IMR-90 (cell line): ENCODE data around the gene ELL3. TPM values are rescaled to one million over a fixed set of nuclear protein-coding genes. Genes with fewer than 3 reads are reported as not detected.
"Not testable (repeated sequence)": the region's sequence is repeated elsewhere in the genome, so short reads cannot be mapped to it uniquely, and the experiment has no call there.

ENCODE experiments used
- ATAC-seq: fragments of 200-7000 bp; cut with Tn5 transposase; 2 replicates; pipeline ENCODE4 v1.9.1; 2020; ENCODE audit warnings: low read depth, mild to moderate bottlenecking, moderate library complexity
- BruUV-seq: library from RNA; stranded (reverse); fragments of 400-500 nt; replicated peaks from 2 replicates; lab custom pipeline; 2021; lab: Mats Ljungman, UMichigan
- CTCF ChIA-PET: fragments of 300-600 bp; formaldehyde crosslinking; extraction: SDS; loops from one replicate; lab custom pipeline; 2021; ENCODE audit warnings: antibody characterized with exemption; lab: Yijun Ruan, JAX
- POLR2A ChIA-PET: fragments of 300-600 bp; sonication (Branson Sonifier 250); formaldehyde crosslinking; loops from one replicate; lab custom pipeline; 2022; ENCODE audit warnings: antibody characterized with exemption; ENCODE audit not compliant: unreplicated experiment; lab: Charles Lee
- DNase-seq: peaks from one replicate; pipeline ENCODE4 v3.0.0; 2013
- H2AFZ ChIP-seq: replicated peaks from 2 replicates; pipeline ENCODE3; 2013; ENCODE audit warnings: low read length, mild to moderate bottlenecking; ENCODE audit not compliant: poor library complexity
- H2AK5ac ChIP-seq: 2 replicates; pipeline ENCODE4 v1.6.1; 2013; ENCODE audit warnings: low read depth, low read length, inconsistent platforms
- H2AK9ac ChIP-seq: replicated peaks from 2 replicates; pipeline ENCODE3; 2013; ENCODE audit warnings: mild to moderate bottlenecking, low read depth, low read length, moderate library complexity; ENCODE audit not compliant: poor library complexity
- H2BK120ac ChIP-seq: 2 replicates; pipeline ENCODE4 v1.6.1; 2013; ENCODE audit warnings: low read depth, low read length, inconsistent platforms
- H2BK15ac ChIP-seq: 3 replicates; pipeline ENCODE4 v1.6.1; 2013; ENCODE audit warnings: low read depth, low read length, inconsistent platforms
- H2BK20ac ChIP-seq: 2 replicates; pipeline ENCODE4 v1.6.1; 2013; ENCODE audit warnings: low read depth, mild to moderate bottlenecking, inconsistent platforms, low read length, moderate library complexity
- H2BK5ac ChIP-seq: 2 replicates; pipeline ENCODE4 v1.6.1; 2013; ENCODE audit warnings: mild to moderate bottlenecking, low read depth, low read length, inconsistent platforms; ENCODE audit not compliant: poor library complexity, severe bottlenecking
- H3K14ac ChIP-seq: replicated peaks from 2 replicates; pipeline ENCODE4 v1.6.1; 2013; ENCODE audit warnings: low read depth, low read length, inconsistent platforms
- H3K18ac ChIP-seq: 2 replicates; pipeline ENCODE4 v1.6.1; 2013; ENCODE audit warnings: low read depth, low read length, control low read depth
- H3K23ac ChIP-seq: 2 replicates; pipeline ENCODE4 v1.6.1; 2013; ENCODE audit warnings: low read depth, low read length, inconsistent platforms
- H3K27ac ChIP-seq: 2 replicates; pipeline ENCODE4 v1.5.1; 2013; ENCODE audit warnings: mild to moderate bottlenecking, control low read depth, low read length; ENCODE audit not compliant: insufficient read depth
- H3K27me3 ChIP-seq: 2 replicates; pipeline ENCODE4 v1.6.1; 2013; ENCODE audit warnings: low read length; ENCODE audit not compliant: control insufficient read depth, insufficient read depth
- H3K36me3 ChIP-seq: 2 replicates; pipeline ENCODE4 v1.6.1; 2013; ENCODE audit warnings: low read length, mixed read lengths; ENCODE audit not compliant: control insufficient read depth, insufficient read depth
- H3K4ac ChIP-seq: 2 replicates; pipeline ENCODE4 v1.6.1; 2013; ENCODE audit warnings: low read depth, low read length, inconsistent platforms
- H3K4me1 ChIP-seq: 2 replicates; pipeline ENCODE4 v1.6.1; 2013; ENCODE audit warnings: low read length, mixed read lengths; ENCODE audit not compliant: control insufficient read depth, insufficient read depth
- H3K4me2 ChIP-seq: 2 replicates; pipeline ENCODE4 v1.6.1; 2013; ENCODE audit warnings: low read depth, mild to moderate bottlenecking, control low read depth, low read length, moderate library complexity
- H3K4me3 ChIP-seq: 2 replicates; pipeline ENCODE4 v1.5.1; 2013; ENCODE audit warnings: low read depth, mild to moderate bottlenecking, control low read depth, low read length, moderate library complexity; ENCODE audit not compliant: insufficient read depth
- H3K56ac ChIP-seq: 2 replicates; pipeline ENCODE4 v1.6.1; 2013; ENCODE audit warnings: low read length, inconsistent platforms; ENCODE audit not compliant: insufficient read depth; ENCODE audit errors: extremely low read depth
- H3K79me1 ChIP-seq, 2 experiments: 2 replicates each; pipeline ENCODE4 v1.6.1; 2013; ENCODE audit warnings: low read length in 2 of 2, inconsistent platforms in 1 of 2, low read depth in 1 of 2
- H3K9ac ChIP-seq: 2 replicates; pipeline ENCODE4 v1.6.1; 2013; ENCODE audit warnings: low read depth, low read length, control low read depth
- H3K9me1 ChIP-seq: 2 replicates; pipeline ENCODE4 v1.6.1; 2013; ENCODE audit warnings: low read length, inconsistent platforms; ENCODE audit not compliant: insufficient read depth
- H3K9me3 ChIP-seq: 2 replicates; pipeline ENCODE4 v1.6.1; 2013; ENCODE audit warnings: low read length; ENCODE audit not compliant: control insufficient read depth, insufficient read depth
- H4K20me1 ChIP-seq: 2 replicates; pipeline ENCODE4 v1.6.1; 2013; ENCODE audit warnings: low read length, inconsistent platforms; ENCODE audit not compliant: insufficient read depth
- H4K5ac ChIP-seq: 2 replicates; pipeline ENCODE4 v1.6.1; 2013; ENCODE audit warnings: mild to moderate bottlenecking, low read depth, low read length, control low read depth
- H4K8ac ChIP-seq, 2 experiments: 2 replicates each; pipeline ENCODE4 v1.6.1; 2013; ENCODE audit warnings: low read depth in 2 of 2, low read length in 2 of 2, control low read depth in 1 of 2, inconsistent platforms in 1 of 2
- H4K91ac ChIP-seq: 2 replicates; pipeline ENCODE4 v1.6.1; 2013; ENCODE audit warnings: low read depth, low read length, inconsistent platforms; ENCODE audit not compliant: insufficient read depth
- WGBS, 2 experiments: methylation state at CpG; one replicate each; pipeline versions ENCODE4 v1.1.5 to v1.1.7; 2013; ENCODE audit warnings: missing lambda C conversion rate in 2 of 2; ENCODE audit not compliant: insufficient read length in 1 of 2; ENCODE audit errors: extremely low coverage in 2 of 2; 5-methylcytosine and 5-hydroxymethylcytosine counted together
- dilution Hi-C: fragments of 300-500 bp; cut with HindIII; formaldehyde crosslinking; loops from one replicate; pipeline ENCODE4 v1.14.3; 2018; ENCODE audit warnings: low sequenced_read_pairs; ENCODE audit not compliant: unreplicated experiment
- in situ Hi-C: fragments of 300-500 bp; cut with MboI; formaldehyde crosslinking; loops from 3 replicates; pipeline ENCODE4 v1.14.3; 2019; ENCODE audit warnings: low sequenced_read_pairs, inconsistent platforms, mixed read lengths
- intact Hi-C: fragments of 100-400 bp; cut with micrococcal nuclease; formaldehyde crosslinking; loops from 2 replicates; pipeline ENCODE4 v1.10.0; 2022
- polyA plus RNA-seq, 3 experiments: library from polyadenylated mRNA; depleted of rRNA; stranded (reverse); fragments of >200 nt; gene quantifications; 2 replicates each; pipeline ENCODE4 v1.2.3, GENCODE V29; 2012; ENCODE audit warnings: low replicate concordance in 1 of 3
- total RNA-seq: library from RNA; depleted of rRNA; stranded (reverse); fragments of >200 nt; gene quantifications from 2 replicates; pipeline ENCODE4 v1.2.3, GENCODE V29; 2012

Gene ELL3
- total and polyA plus RNA-seq, 2 of the 4 experiments (the other 2 are of a cell fraction) = 1.2 to 1.6 TPM

- H3K9ac ChIP-seq, H4K8ac ChIP-seq, intact Hi-C loops, H3K23ac ChIP-seq, H3K4me1 ChIP-seq, H2BK15ac ChIP-seq, H3K14ac ChIP-seq, H3K4ac ChIP-seq, H2BK20ac ChIP-seq, H4K20me1 ChIP-seq, H3K4me2 ChIP-seq, H2AFZ ChIP-seq, H4K91ac ChIP-seq, H3K56ac ChIP-seq, H3K27me3 ChIP-seq, H3K9me1 ChIP-seq, DNase-seq, H3K9me3 ChIP-seq, H2BK5ac ChIP-seq, ATAC-seq, H3K27ac ChIP-seq, in situ Hi-C loops, H3K4me3 ChIP-seq, H2AK9ac ChIP-seq, H3K18ac ChIP-seq, POLR2A ChIA-PET, CTCF ChIA-PET, dilution Hi-C loops, BruUV-seq, H2AK5ac ChIP-seq, H2BK120ac ChIP-seq, H4K5ac ChIP-seq: not testable (repeated sequence)
- 100% methylated on average over 2 of the region's 7 CpGs; no CpG with 5 or more reads in 1 of the 2 experiments for WGBS, 2 experiments
- H3K36me3 ChIP-seq = peaks cover 49% of the 10 kb centered on the region
- H3K79me1 ChIP-seq = peaks cover 3 to 41% of the 10 kb centered on the region in 2 experiments; a peak in 3 of 4 replicates
Observed at GRCh38 chr15:43802676-43803075, 25.9 kb upstream of the ELL3 start.
